ENCODE data around the gene TSPY8.
"Not testable (repeated sequence)": the region's sequence is repeated elsewhere in the genome, so short reads cannot be mapped to it uniquely, and the experiment has no call there.

TSPY8 gene

GRCh38 chrY:9357497-9357896 is at the start of gene TSPY8:
Gene TSPY8, plus strand, starts transcription at chrY:9357797. Its CDS starts 46 bp downstream, at chrY:9357843.
- DNase-seq (ENCODE audit: low read depth in 2 of 2), result not testable (repeated sequence)

- no peak for DNase-seq (ENCODE audit: low read depth in 2 of 2)
These were observed 36.6 kb upstream of the TSPY8 start for GRCh38 chrY:9320996-9321395.

- DNase-seq (ENCODE audit: low read depth in 2 of 2), result not testable (repeated sequence)
These were observed 20.4 kb upstream of the TSPY8 start, which contains the start of gene TSPY4 for GRCh38 chrY:9337164-9337563. Gene TSPY4, plus strand, starts transcription at chrY:9337464. Its CDS starts 46 bp downstream, at chrY:9337510.

- DNase-seq (ENCODE audit: low read depth in 2 of 2), result not testable (repeated sequence)
These were observed 38.9 kb downstream of the TSPY8 start for GRCh38 chrY:9396527-9396926.

- not testable (repeated sequence) for DNase-seq (ENCODE audit: low read depth in 2 of 2)
These were observed 40.5 kb downstream of the TSPY8 start, which contains the start of gene TSPY3 for GRCh38 chrY:9398121-9398520. Gene TSPY3, plus strand, starts transcription at chrY:9398421. Its CDS starts 46 bp downstream, at chrY:9398467.
